SU-DHL-6 (cell line): ENCODE data around the gene ZNHIT3.

Experiments used
- CTCF ChIP-seq: fragments of 200-600 bp; sonication (generic); IDR thresholded peaks from one replicate; pipeline ENCODE4 v1.5.1; 2017; ENCODE audit warnings: antibody characterized with exemption, mild to moderate bottlenecking, low read length, moderate library complexity; ENCODE audit not compliant: insufficient read depth, poor library complexity, severe bottlenecking
- EZH2phosphoT487 ChIP-seq: fragments of 200-600 bp; sonication (generic), shearing (Covaris generic); conservative IDR thresholded peaks from 2 replicates; pipeline ENCODE4 v1.6.1; 2018; ENCODE audit warnings: mild to moderate bottlenecking, antibody characterized with exemption, low read length, moderate library complexity, mixed read lengths

DNA sequence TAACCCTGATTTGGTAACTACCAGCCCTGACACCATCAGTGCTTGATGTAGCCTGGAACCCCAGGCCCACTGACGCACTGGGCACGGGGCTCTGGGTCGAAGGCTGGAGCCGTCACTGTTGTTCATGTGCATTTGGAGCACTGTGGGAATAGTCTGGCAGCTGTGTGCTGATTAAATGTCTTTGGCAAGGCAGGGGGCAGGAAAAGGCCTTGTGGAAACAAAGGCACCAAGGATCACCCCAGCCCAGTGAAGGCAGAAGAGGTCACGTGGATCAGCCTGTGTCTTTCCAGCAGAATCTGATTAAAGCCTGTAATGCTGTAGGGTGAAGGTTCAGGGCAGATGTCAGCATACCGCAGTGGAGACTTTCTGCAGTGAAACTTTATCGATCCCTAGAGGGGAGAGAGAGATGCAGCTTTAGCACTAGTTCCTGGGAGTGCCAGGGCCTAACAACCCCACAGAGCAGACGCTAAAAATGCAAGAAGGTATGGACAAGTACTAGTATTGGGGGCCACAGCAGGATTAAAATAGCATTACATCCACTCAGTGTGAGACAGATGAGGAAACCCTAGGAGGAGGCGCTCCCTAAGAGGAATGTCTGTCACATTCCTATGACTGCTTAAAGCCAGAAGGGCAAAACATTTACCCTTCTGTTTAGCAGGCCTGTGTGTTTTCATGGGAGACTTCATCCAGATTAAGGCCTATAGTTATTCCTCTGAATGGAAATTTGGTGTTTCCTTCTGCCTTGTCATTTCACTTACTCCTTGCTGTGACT, 9.7 kb downstream of the ZNHIT3 start:
- TF ChIP-seq CTCF (no peak), EZH2phosphoT487 (no peak)
